Neural progenitor cell (in vitro differentiated cells): Measurements from ENCODE around the gene TENT4A. TPM values are rescaled to one million over a fixed set of nuclear protein-coding genes. Genes with fewer than 3 reads are reported as not detected.

Experiments used
- DNase-seq: peaks from one replicate; pipeline ENCODE4 v3.0.0-alpha.2; 2016; ENCODE audit warnings: low spot score
- H2AFZ ChIP-seq: fragments of 200-600 bp; sonication (generic); replicated peaks from 2 replicates; pipeline ENCODE4 v1.6.1; 2016; ENCODE audit warnings: antibody characterized with exemption
- H3F3A ChIP-seq: fragments of 200-600 bp; sonication (generic); 2 replicates; pipeline ENCODE4 v1.6.1; 2016; ENCODE audit warnings: antibody characterized with exemption, low read depth
- H3K27ac ChIP-seq: fragments of 200-600 bp; sonication (generic); 2 replicates; pipeline ENCODE4 v1.5.1; 2016; ENCODE audit warnings: mild to moderate bottlenecking
- H3K27me3 ChIP-seq: fragments of 200-600 bp; sonication (generic); 2 replicates; pipeline ENCODE4 v1.6.1; 2016; ENCODE audit warnings: mild to moderate bottlenecking, moderate library complexity
- H3K36me3 ChIP-seq: fragments of 200-600 bp; sonication (generic); 2 replicates; pipeline ENCODE4 v1.5.1; 2016
- H3K4me1 ChIP-seq: fragments of 200-600 bp; sonication (generic); 2 replicates; pipeline ENCODE4 v1.6.1; 2016; ENCODE audit warnings: mixed run types
- H3K4me2 ChIP-seq: fragments of 200-600 bp; sonication (generic); 2 replicates; pipeline ENCODE4 v1.6.1; 2016
- H3K4me3 ChIP-seq: fragments of 200-600 bp; sonication (generic); 2 replicates; pipeline ENCODE4 v1.5.1; 2016
- H3K79me2 ChIP-seq: fragments of 200-600 bp; sonication (generic); 2 replicates; pipeline ENCODE4 v1.6.1; 2016; ENCODE audit warnings: low read depth
- H3K9ac ChIP-seq: fragments of 200-600 bp; sonication (generic); 2 replicates; pipeline ENCODE4 v1.6.1; 2016
- H3K9me3 ChIP-seq: fragments of 200-600 bp; sonication (generic); 2 replicates; pipeline ENCODE4 v1.5.1; 2016; ENCODE audit warnings: low read depth
- H4K20me1 ChIP-seq: fragments of 200-600 bp; sonication (generic); 2 replicates; pipeline ENCODE4 v1.6.1; 2016; ENCODE audit warnings: low read depth
- H3K27ac Mint-ChIP-seq: 3 replicates; pipeline ENCODE4 v1.8.0; 2021; ENCODE audit warnings: mixed read lengths
- H3K27me3 Mint-ChIP-seq: 2 replicates; pipeline ENCODE4 v1.8.0; 2022; ENCODE audit warnings: low read depth, mild to moderate bottlenecking, inconsistent platforms, moderate library complexity, mixed read lengths; ENCODE audit not compliant: insufficient read depth
- H3K36me3 Mint-ChIP-seq: 3 replicates; pipeline ENCODE4 v1.8.0; 2021; ENCODE audit warnings: mixed read lengths
- H3K4me1 Mint-ChIP-seq: 3 replicates; pipeline ENCODE4 v1.8.0; 2021; ENCODE audit warnings: mixed read lengths
- H3K4me3 Mint-ChIP-seq: 3 replicates; pipeline ENCODE4 v1.8.0; 2021; ENCODE audit warnings: mild to moderate bottlenecking, moderate library complexity, mixed read lengths
- H3K9me3 Mint-ChIP-seq: 3 replicates; pipeline ENCODE4 v1.8.0; 2020; ENCODE audit warnings: mixed read lengths
- EZH2 ChIP-seq: fragments of 200-600 bp; sonication (generic); IDR thresholded peaks from 2 replicates; pipeline ENCODE4 v1.6.1; 2017; ENCODE audit warnings: antibody characterized with exemption, mild to moderate bottlenecking, moderate library complexity
- EZH2phosphoT487 ChIP-seq: fragments of 200-600 bp; sonication (generic); IDR thresholded peaks from 2 replicates; pipeline ENCODE4 v1.6.1; 2017; ENCODE audit warnings: antibody characterized with exemption
- total RNA-seq: library from RNA; depleted of rRNA; stranded (reverse); fragments of >200 nt; gene quantifications from 2 replicates; pipeline ENCODE4 v1.2.3, GENCODE V29; 2015; ENCODE audit warnings: low replicate concordance
- TF ChIP-seq, protein P1 (sequence below): fragments of 200-600 bp; sonication (generic); IDR thresholded peaks from 2 replicates; pipeline ENCODE4 v1.5.1; 2017; ENCODE audit warnings: antibody characterized with exemption, mild to moderate bottlenecking

The TENT4A gene
- total RNA-seq, 1 donor from 2014 or later: 20.9 TPM

GRCh38 chr5:6774721-6775204 is 61.5 kb downstream of the TENT4A start:
- Mint-ChIP-seq H3K27ac (no peak overlapping the region), H3K9me3 (peaks cover 4% of the 10 kb centered on the region), H3K4me1 (no peaks in the 10 kb centered on the region), H3K36me3 (peaks cover 2% of the 10 kb centered on the region), H3K27me3 (peaks cover 16% of the 10 kb centered on the region), H3K4me3 (peak overlapping the region; percentile 22)
- H3F3A ChIP-seq: no peaks in the 10 kb centered on the region
- no peaks in the 10 kb centered on the region for H3K27me3 ChIP-seq
- TF ChIP-seq EZH2phosphoT487 (no peak), EZH2 (no peak)
- TF ChIP-seq, protein P1, sequence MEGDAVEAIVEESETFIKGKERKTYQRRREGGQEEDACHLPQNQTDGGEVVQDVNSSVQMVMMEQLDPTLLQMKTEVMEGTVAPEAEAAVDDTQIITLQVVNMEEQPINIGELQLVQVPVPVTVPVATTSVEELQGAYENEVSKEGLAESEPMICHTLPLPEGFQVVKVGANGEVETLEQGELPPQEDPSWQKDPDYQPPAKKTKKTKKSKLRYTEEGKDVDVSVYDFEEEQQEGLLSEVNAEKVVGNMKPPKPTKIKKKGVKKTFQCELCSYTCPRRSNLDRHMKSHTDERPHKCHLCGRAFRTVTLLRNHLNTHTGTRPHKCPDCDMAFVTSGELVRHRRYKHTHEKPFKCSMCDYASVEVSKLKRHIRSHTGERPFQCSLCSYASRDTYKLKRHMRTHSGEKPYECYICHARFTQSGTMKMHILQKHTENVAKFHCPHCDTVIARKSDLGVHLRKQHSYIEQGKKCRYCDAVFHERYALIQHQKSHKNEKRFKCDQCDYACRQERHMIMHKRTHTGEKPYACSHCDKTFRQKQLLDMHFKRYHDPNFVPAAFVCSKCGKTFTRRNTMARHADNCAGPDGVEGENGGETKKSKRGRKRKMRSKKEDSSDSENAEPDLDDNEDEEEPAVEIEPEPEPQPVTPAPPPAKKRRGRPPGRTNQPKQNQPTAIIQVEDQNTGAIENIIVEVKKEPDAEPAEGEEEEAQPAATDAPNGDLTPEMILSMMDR: no peak
- H3K9ac ChIP-seq: no peak overlapping the region
- H3K4me3 ChIP-seq: no peak overlapping the region
- no peaks in the 10 kb centered on the region for H3K4me1 ChIP-seq
- no peak overlapping the region for H3K27ac ChIP-seq
- no peaks in the 10 kb centered on the region for H3K9me3 ChIP-seq
- H3K36me3 ChIP-seq: no peaks in the 10 kb centered on the region
- H3K4me2 ChIP-seq: no peak overlapping the region
- H2AFZ ChIP-seq: no peak overlapping the region
- H4K20me1 ChIP-seq: no peaks in the 10 kb centered on the region
- DNase-seq: no peak
- no peaks in the 10 kb centered on the region for H3K79me2 ChIP-seq

DNA sequence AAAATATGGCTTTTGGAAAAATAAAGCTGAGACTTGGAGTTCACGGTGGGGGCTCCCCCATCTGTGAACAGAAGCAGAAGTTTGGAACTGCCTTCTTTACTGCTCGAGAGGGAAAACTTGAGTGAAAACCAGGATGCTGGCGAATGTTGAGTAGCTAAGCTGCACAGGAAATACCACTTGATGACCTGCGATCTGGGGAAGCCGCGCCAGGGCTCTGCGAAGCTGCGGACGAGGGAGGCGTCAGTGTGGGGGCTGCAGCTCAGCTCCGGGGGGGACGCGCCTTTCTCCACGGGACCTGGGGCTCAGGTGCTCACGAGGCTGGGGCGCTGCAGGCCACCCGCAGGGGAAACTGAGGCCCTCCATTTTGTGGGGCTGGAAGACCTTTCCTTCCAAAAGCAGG is 62.3 kb downstream of the TENT4A start:
- no peaks in the 10 kb centered on the region for H4K20me1 ChIP-seq
- no peaks in the 10 kb centered on the region for H3K27me3 ChIP-seq
- no peak overlapping the region for H2AFZ ChIP-seq
- H3K4me1 ChIP-seq: no peaks in the 10 kb centered on the region
- no peak overlapping the region for H3K9ac ChIP-seq
- H3K79me2 ChIP-seq: no peaks in the 10 kb centered on the region
- Mint-ChIP-seq H3K36me3 (peaks cover 2% of the 10 kb centered on the region), H3K9me3 (peaks cover 4% of the 10 kb centered on the region), H3K4me3 (no peak overlapping the region), H3K27me3 (peaks cover 16% of the 10 kb centered on the region), H3K27ac (no peak overlapping the region), H3K4me1 (no peaks in the 10 kb centered on the region)
- DNase-seq: no peak
- no peak overlapping the region for H3K27ac ChIP-seq
- no peaks in the 10 kb centered on the region for H3K36me3 ChIP-seq
- TF ChIP-seq EZH2: no peak
- TF ChIP-seq, protein P1: no peak
- no peak for TF ChIP-seq EZH2phosphoT487
- H3K4me3 ChIP-seq: no peak overlapping the region
- H3K4me2 ChIP-seq: no peak overlapping the region
- no peaks in the 10 kb centered on the region for H3F3A ChIP-seq
- no peaks in the 10 kb centered on the region for H3K9me3 ChIP-seq

- no peaks in the 10 kb centered on the region for H3K4me1 ChIP-seq
- DNase-seq: no peak
- H3K9ac ChIP-seq: no peak overlapping the region
- no peak overlapping the region for H3K27ac ChIP-seq
- H3K27me3 Mint-ChIP-seq: peaks cover 2% of the 10 kb centered on the region
- H3K4me3 Mint-ChIP-seq: no peak overlapping the region
- H3K27ac Mint-ChIP-seq: no peak overlapping the region
- H3K36me3 ChIP-seq: no peaks in the 10 kb centered on the region
- no peaks in the 10 kb centered on the region for H3K27me3 ChIP-seq
- H4K20me1 ChIP-seq: no peaks in the 10 kb centered on the region
- no peaks in the 10 kb centered on the region for H3K79me2 ChIP-seq
- no peak overlapping the region for H3K4me3 ChIP-seq
- no peak overlapping the region for H3K4me2 ChIP-seq
- no peaks in the 10 kb centered on the region for H3K36me3 Mint-ChIP-seq
- H2AFZ ChIP-seq: no peak overlapping the region
- peaks cover 4% of the 10 kb centered on the region for H3K9me3 Mint-ChIP-seq
- TF ChIP-seq, protein P1: peak; percentile 49
- no peak for TF ChIP-seq EZH2phosphoT487
- H3K4me1 Mint-ChIP-seq: no peaks in the 10 kb centered on the region
- no peaks in the 10 kb centered on the region for H3K9me3 ChIP-seq
- no peaks in the 10 kb centered on the region for H3F3A ChIP-seq
These were observed 67.7 kb downstream of the TENT4A start for GRCh38 chr5:6780802-6781391.
